GM19324 (cell line): ENCODE results near the gene PREP.

Experiments used
- ATAC-seq: cut with Tn5 transposase; IDR thresholded peaks from one replicate; pipeline ENCODE4 v1.9.1; 2021; ENCODE audit warnings: mild to moderate bottlenecking, moderate library complexity; ENCODE audit not compliant: unreplicated experiment, low FRiP score

The PREP gene

GRCh38 chr6:105317607-105318533 lies 85.0 kb downstream of the PREP start:
- no peak for ATAC-seq

GRCh38 chr6:105313211-105313610 lies 89.7 kb downstream of the PREP start:
- ATAC-seq, result no peak

GRCh38 chr6:105310947-105311346 lies 91.9 kb downstream of the PREP start:
- ATAC-seq, result no peak

- ATAC-seq, result no peak
These were observed 92.5 kb downstream of the PREP start for GRCh38 chr6:105310371-105310770.

- no peak for ATAC-seq
These were observed 94.0 kb downstream of the PREP start for GRCh38 chr6:105308840-105309239.

- no peak for ATAC-seq
These were observed 97.4 kb downstream of the PREP start for GRCh38 chr6:105305521-105305920.

GRCh38 chr6:105304825-105305224 lies 98.1 kb downstream of the PREP start:
- ATAC-seq, result no peak

GRCh38 chr6:105304366-105304765 lies 98.5 kb downstream of the PREP start:
- ATAC-seq, result no peak

- ATAC-seq, result no peak
These were observed 100.2 kb downstream of the PREP start for GRCh38 chr6:105302617-105303128.

GRCh38 chr6:105301756-105302616 lies 100.9 kb downstream of the PREP start:
- no peak for ATAC-seq

- ATAC-seq, result no peak
These were observed 101.8 kb downstream of the PREP start for GRCh38 chr6:105301072-105301503.

GRCh38 chr6:105300090-105300489 lies 102.8 kb downstream of the PREP start:
- no peak for ATAC-seq

GRCh38 chr6:105294129-105294528 lies 108.8 kb downstream of the PREP start:
- ATAC-seq, result no peak

- ATAC-seq, result no peak
These were observed 110.1 kb downstream of the PREP start for GRCh38 chr6:105292689-105293339.

GRCh38 chr6:105291525-105291924 lies 111.4 kb downstream of the PREP start:
- no peak for ATAC-seq

GRCh38 chr6:105282631-105283585 lies 120.0 kb downstream of the PREP start:
- ATAC-seq, result no peak

GRCh38 chr6:105280033-105280432 lies 122.8 kb downstream of the PREP start:
- ATAC-seq, result no peak

GRCh38 chr6:105279463-105279862 lies 123.4 kb downstream of the PREP start:
- no peak for ATAC-seq

GRCh38 chr6:105278813-105279212 lies 124.1 kb downstream of the PREP start:
- ATAC-seq, result no peak
